GM12801 (cell line): ENCODE data around the gene CCDC60.

Experiments
- CTCF ChIP-seq: IDR thresholded peaks from one replicate; pipeline ENCODE4 v1.5.1; 2011; ENCODE audit warnings: control low read depth; ENCODE audit not compliant: insufficient read length; ENCODE audit errors: extremely low read depth

CCDC60 gene

DNA sequence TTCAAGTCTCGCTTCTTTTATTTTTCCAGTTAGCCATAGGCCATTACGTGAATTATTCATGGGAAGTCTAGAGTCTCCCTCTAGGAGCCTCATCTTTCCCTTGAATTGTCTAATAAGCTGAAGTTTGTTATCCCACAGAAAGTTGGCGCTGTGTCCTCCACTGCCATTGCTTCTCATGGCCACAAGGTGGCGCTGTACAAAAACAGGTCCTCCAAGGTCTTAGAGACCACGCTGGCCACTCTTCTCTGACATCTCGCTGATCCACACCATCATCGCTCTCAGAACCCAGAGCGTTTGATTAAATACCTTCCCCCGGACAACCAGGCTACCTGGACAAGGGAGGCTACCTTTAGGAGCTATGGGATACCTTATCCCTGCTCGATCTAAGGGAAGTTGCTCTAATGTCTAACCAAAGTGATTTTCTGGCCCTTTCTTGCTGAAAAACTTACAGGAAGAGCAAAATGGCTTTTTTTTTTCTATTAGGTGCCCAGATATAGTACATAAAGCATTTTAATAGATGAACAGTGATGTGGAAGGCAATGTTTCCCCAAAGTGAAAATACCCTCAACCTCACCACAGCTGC is 110.0 kb downstream of the CCDC60 start:
- TF ChIP-seq CTCF: peak; percentile 43

DNA sequence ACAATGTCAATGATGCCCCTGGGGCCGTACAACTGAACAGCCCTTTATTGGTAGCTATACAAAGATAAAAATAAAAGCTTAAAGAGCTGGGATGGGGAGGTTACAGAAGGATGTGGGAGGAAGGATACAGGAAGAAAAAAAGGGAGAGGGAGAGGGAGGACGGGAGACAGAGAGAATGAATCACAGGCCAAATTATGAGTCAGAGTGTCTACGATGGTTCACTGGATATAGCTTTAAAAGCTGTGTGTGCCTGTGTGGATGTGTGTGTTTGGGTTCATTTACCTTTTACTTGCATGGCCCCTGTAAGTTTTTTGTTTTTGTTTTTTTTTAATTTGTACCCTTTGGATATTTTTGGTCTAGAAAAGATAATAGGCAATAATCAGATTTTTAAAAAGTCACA is 111.9 kb downstream of the CCDC60 start:
- TF ChIP-seq CTCF: no peak

- no peak for TF ChIP-seq CTCF
These were observed 112.6 kb downstream of the CCDC60 start for GRCh38 chr12:119447126-119447525.

- no peak for TF ChIP-seq CTCF
These were observed 113.1 kb downstream of the CCDC60 start for GRCh38 chr12:119447618-119448017.

- TF ChIP-seq CTCF: no peak
These were observed 114.1 kb downstream of the CCDC60 start for GRCh38 chr12:119448611-119449131.

DNA sequence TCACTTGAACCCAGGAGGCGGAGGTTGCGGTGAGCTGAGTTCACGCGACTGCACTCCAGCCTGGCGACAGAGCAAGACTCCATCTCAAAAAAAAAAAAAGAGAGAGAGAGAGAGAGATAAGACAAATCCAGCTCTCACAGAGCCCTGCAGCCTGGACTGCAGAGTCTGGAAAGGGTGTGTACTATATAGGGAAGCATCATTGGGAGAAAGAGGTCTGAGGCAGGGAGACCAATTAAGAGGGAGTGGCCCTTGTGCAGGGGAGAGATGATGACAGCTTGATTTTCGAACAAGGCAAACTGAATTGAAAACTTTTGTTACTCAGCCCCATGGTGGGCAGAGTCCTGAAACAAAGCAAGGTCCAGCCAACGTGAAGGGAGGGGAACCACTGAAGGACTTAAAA is 116.2 kb downstream of the CCDC60 start:
- no peak for TF ChIP-seq CTCF

DNA sequence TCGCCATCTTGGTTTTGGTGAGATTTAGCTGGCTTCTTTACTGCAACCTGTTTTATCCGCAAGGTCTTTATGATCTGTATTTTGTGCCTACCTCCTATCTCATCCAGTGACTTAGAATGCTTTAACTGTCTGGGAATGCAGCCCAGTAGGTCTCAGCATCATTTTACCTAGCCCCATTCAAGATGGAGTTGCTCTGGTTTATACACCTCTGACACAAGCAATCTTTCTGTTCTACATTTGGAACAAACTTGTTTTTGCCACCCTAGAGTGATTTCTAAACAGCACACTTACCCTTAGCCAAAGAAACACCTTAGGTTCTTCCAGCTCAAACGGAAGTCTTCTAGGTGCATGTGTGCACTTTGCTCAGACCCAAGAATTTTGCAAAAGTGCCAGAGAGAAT is 122.3 kb downstream of the CCDC60 start:
- no peak for TF ChIP-seq CTCF

- TF ChIP-seq CTCF: no peak
These were observed 122.7 kb downstream of the CCDC60 start for GRCh38 chr12:119457271-119457670.
